Astrocyte (in vitro differentiated cells and primary cell): Measurements from ENCODE around the gene FAM174C.

Experiments
- CTCF ChIP-seq: IDR thresholded peaks from 2 replicates; pipeline ENCODE4 v1.5.1; 2011; ENCODE audit warnings: low read depth, mild to moderate bottlenecking, inconsistent platforms, low read length, moderate library complexity; ENCODE audit not compliant: insufficient read depth
- EZH2 ChIP-seq: IDR thresholded peaks from 2 replicates; pipeline ENCODE4 v1.6.1; 2012; ENCODE audit warnings: mild to moderate bottlenecking, low read length, inconsistent platforms; ENCODE audit not compliant: insufficient read depth

- no peak for TF ChIP-seq CTCF
- TF ChIP-seq EZH2: no peak
Measured at GRCh38 chr19:1315470-1316166, 40.3 kb downstream of the FAM174C start.
